Nephron progenitor cell (in vitro differentiated cells): ENCODE data around the gene ZBTB48.

Source experiments
- DNase-seq: peaks from one replicate; pipeline ENCODE4 v3.0.0; 2021
- H3K27ac Mint-ChIP-seq: 2 replicates; pipeline ENCODE4 v1.8.0; 2021; ENCODE audit warnings: mild to moderate bottlenecking, moderate library complexity, mixed read lengths
- H3K27me3 Mint-ChIP-seq: 2 replicates; pipeline ENCODE4 v1.8.0; 2021; ENCODE audit warnings: mild to moderate bottlenecking, low read depth, mixed read lengths; ENCODE audit not compliant: poor library complexity
- H3K36me3 Mint-ChIP-seq: 2 replicates; pipeline ENCODE4 v1.8.0; 2021; ENCODE audit warnings: low read depth, mixed read lengths
- H3K4me1 Mint-ChIP-seq: 2 replicates; pipeline ENCODE4 v1.8.0; 2021; ENCODE audit warnings: mixed read lengths
- H3K4me3 Mint-ChIP-seq: 2 replicates; pipeline ENCODE4 v1.8.0; 2021; ENCODE audit warnings: mild to moderate bottlenecking, moderate library complexity, mixed read lengths
- H3K9me3 Mint-ChIP-seq: 2 replicates; pipeline ENCODE4 v1.8.0; 2021; ENCODE audit warnings: mild to moderate bottlenecking, moderate library complexity, mixed read lengths
- TF ChIP-seq, protein P1 (sequence below): fragments of 200-600 bp; sonication (generic); IDR thresholded peaks from 2 replicates; pipeline ENCODE4 v1.5.0; 2021; ENCODE audit warnings: antibody characterized with exemption

The ZBTB48 gene

DNA sequence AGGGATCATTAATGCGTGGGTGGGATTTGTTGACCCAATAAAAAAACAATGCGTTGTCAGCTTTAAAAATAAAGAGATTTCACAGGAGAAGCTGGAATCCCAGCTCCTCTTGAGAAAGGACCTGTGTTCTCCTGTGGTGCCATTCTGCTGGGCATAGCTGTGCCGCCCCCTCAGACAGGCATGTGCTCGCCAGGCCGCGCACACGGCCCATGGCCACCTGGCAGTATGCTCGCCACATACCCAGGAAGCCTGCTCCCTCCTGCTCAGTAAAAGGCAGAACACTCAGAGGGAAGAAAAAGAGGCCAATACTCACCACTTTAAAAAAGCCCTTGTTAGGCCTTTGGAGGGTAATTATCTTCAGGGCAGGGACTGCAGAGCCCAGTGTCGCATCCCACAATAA is 58.0 kb downstream of the ZBTB48 start:
- no peak for DNase-seq
- Mint-ChIP-seq H3K36me3 (peaks cover 58% of the 10 kb centered on the region), H3K27me3 (peaks cover 2% of the 10 kb centered on the region), H3K4me3 (no peak overlapping the region), H3K4me1 (peaks cover 8% of the 10 kb centered on the region), H3K27ac (peak overlapping the region; percentile 64), H3K9me3 (no peaks in the 10 kb centered on the region)
- TF ChIP-seq, protein P1, sequence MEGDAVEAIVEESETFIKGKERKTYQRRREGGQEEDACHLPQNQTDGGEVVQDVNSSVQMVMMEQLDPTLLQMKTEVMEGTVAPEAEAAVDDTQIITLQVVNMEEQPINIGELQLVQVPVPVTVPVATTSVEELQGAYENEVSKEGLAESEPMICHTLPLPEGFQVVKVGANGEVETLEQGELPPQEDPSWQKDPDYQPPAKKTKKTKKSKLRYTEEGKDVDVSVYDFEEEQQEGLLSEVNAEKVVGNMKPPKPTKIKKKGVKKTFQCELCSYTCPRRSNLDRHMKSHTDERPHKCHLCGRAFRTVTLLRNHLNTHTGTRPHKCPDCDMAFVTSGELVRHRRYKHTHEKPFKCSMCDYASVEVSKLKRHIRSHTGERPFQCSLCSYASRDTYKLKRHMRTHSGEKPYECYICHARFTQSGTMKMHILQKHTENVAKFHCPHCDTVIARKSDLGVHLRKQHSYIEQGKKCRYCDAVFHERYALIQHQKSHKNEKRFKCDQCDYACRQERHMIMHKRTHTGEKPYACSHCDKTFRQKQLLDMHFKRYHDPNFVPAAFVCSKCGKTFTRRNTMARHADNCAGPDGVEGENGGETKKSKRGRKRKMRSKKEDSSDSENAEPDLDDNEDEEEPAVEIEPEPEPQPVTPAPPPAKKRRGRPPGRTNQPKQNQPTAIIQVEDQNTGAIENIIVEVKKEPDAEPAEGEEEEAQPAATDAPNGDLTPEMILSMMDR: no peak

DNA sequence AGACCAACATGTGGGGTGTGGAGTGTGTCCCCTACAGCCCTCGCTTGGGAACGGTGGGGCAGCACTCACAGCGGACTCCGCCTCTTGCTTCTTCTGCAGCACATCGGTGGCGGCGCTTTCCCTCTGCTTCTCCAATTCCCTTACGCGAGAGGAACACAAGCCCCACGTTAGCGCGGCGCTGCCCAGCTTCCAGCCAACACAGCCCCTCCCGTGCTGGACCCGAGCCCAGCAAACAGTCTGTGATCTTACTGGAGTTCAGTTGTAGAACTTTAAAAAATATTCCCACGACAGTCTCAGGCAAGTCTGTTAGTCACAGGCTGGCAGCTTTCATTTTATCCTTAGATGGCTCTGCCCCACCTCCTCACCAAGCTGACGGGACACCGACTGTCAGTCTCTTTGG is 58.4 kb downstream of the ZBTB48 start:
- Mint-ChIP-seq H3K4me1 (peaks cover 12% of the 10 kb centered on the region), H3K9me3 (no peaks in the 10 kb centered on the region), H3K27me3 (peaks cover 2% of the 10 kb centered on the region), H3K4me3 (no peak overlapping the region), H3K36me3 (peaks cover 58% of the 10 kb centered on the region), H3K27ac (no peak overlapping the region)
- DNase-seq: no peak
- TF ChIP-seq, protein P1: no peak
